Naive B cell (primary cell): Measurements from ENCODE around the gene NAA25. TPM values are rescaled to one million over a fixed set of nuclear protein-coding genes. Genes with fewer than 3 reads are reported as not detected.
"Not testable (repeated sequence)": the region's sequence is repeated elsewhere in the genome, so short reads cannot be mapped to it uniquely, and the experiment has no call there.

ENCODE experiments used
- ATAC-seq, 2 donors: fragments of 150-1000 bp; cut with Tn5 transposase; 2 replicates each; pipeline ENCODE4 v1.10.0; 2021; ENCODE audit warnings: low read depth in 2 of 2, mild to moderate bottlenecking in 2 of 2, moderate library complexity in 2 of 2
- DNase-seq: peaks from one replicate; pipeline ENCODE4 v3.0.0; 2022
- H3K27ac Mint-ChIP-seq, 6 donors: one replicate each; pipeline ENCODE4 v1.8.0; 2020 to 2022; ENCODE audit warnings: mild to moderate bottlenecking in 6 of 6, mixed read lengths in 6 of 6, moderate library complexity in 5 of 6, inconsistent platforms in 2 of 6
- H3K27me3 Mint-ChIP-seq, 3 donors: one replicate each; pipeline ENCODE4 v1.8.0; 2021 to 2022; ENCODE audit warnings: mixed read lengths in 3 of 3, mild to moderate bottlenecking in 1 of 3
- H3K36me3 Mint-ChIP-seq, 2 donors: one replicate each; pipeline ENCODE4 v1.8.0; 2020 to 2022; ENCODE audit warnings: mixed read lengths in 2 of 2, inconsistent platforms in 1 of 2, mild to moderate bottlenecking in 1 of 2
- H3K4me1 Mint-ChIP-seq, 3 donors: one replicate each; pipeline ENCODE4 v1.8.0; 2020 to 2022; ENCODE audit warnings: mixed read lengths in 3 of 3, inconsistent platforms in 1 of 3, mild to moderate bottlenecking in 1 of 3, moderate library complexity in 1 of 3
- H3K4me3 Mint-ChIP-seq, 8 donors: one replicate each; pipeline ENCODE4 v1.8.0; 2020 to 2022; ENCODE audit warnings: mild to moderate bottlenecking in 8 of 8, mixed read lengths in 8 of 8, moderate library complexity in 8 of 8, inconsistent platforms in 2 of 8
- H3K9me3 Mint-ChIP-seq, 7 donors: one replicate each; pipeline ENCODE4 v1.8.0; 2020 to 2022; ENCODE audit warnings: mixed read lengths in 7 of 7, mild to moderate bottlenecking in 5 of 7, inconsistent platforms in 2 of 7, moderate library complexity in 1 of 7
- polyA plus RNA-seq, 6 donors: library from polyadenylated mRNA; unstranded; fragments of 300-500 nt; fragmentation: Illumina TruSeq; gene quantifications; one replicate each; pipeline ENCODE4 v1.2.3, GENCODE V29; 2021; ENCODE audit warnings: low read depth in 6 of 6

Gene NAA25
- polyA plus RNA-seq, 6 donors from 2014 or later = 8.8 to 16.8 (median 10.2) TPM

DNA sequence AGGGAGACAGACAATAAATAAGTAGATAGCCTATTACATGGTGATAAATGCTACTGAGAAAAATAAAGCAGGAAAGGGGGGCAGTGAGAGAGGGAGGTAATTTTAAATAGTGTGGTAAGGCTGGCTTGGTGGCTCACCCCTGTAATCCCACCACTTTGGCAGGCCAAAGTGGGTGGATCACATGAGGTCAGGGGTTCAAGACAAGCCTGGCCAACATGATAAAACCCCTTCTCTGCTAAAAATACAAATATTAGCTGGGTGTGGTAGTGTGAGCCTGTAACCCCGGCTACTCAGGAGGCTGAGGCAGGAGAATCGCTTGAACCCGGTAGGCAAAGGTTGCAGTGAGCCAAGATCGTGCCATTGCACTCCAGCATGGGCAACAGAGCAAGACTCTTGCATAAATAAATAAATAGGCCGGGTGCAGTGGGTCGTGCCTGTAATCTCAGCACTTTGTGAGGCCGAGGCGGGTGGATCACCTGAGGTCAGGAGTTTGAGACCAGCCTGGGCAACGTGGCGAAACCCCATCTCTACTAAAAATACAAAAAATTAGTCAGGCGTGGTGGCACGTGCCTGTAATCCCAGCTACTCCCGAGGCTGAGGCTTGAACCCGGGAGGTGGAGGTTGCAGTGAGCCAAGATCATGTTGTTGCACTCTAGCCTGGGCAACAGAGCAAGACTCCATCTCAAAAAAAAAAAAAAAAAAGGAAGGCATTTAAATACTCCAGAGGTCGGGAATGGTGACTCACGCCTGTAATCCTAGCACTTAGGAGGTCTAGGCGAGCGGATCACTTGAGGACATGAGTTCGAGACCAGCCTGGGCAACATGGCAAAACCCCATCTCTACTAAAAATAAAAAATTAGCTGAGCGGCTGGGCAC is 2.4 kb upstream of the NAA25 start:
- H3K4me1 Mint-ChIP-seq = peaks cover 25 to 31% (median 27%) of the 10 kb centered on the region in 3 donors
- H3K4me3 Mint-ChIP-seq = peak overlapping the region in 2 of 8 donors; percentile 35 to 77
- not testable (repeated sequence) for ATAC-seq, DNase-seq, H3K27ac Mint-ChIP-seq, H3K27me3 Mint-ChIP-seq, H3K9me3 Mint-ChIP-seq, H3K36me3 Mint-ChIP-seq

DNA sequence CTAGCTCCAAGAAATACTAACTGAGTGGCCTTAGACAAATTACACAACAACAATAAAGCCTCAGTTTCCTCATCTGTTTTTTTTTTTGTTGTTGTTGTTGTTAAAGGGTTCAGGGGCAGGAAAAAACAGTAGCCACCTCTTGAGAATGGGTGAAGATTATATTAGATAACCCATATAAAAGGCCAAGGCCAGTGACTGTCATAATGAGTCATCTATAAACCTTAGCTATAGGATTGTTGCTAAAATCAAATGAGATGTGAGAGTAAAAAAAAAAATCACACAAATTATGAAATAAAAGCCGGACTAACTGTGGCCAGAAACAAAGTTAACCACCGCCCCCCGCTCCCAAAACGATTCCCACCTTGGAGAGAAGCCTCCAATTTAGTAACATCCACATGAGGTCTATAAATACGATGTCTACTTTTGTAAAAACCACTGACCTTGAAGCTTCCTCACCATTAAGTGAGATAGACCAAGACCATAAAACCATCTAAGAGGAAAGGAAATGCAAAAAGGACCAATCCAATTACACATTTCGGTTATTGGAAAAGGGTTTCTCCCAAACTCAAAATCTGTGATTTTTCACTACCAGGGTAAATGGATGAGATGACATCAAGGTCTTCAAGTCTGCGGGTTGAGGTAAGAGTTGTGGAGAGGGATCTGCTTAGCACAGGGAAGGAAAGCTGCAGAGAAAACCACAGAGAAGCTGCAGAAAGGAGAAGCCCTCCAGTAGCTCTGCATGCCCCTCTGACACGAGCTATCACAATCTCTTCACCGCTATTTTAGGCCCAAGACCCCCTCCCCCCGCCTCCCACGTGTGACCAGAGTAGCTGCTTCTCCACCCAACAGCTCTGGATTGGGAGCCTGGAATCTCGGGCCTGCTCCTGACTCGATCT is 1.0 kb downstream of the NAA25 start:
- H3K27me3 Mint-ChIP-seq = no peaks in the 10 kb centered on the region
- peaks cover 38 to 57% (median 47%) of the 10 kb centered on the region in 3 donors for H3K4me1 Mint-ChIP-seq

GRCh38 chr12:112105891-112106290 is 2.7 kb downstream of the NAA25 start:
- H3K4me3 Mint-ChIP-seq = peak overlapping the region in 3 of 8 donors; percentile 14 to 100 (median 45)
- DNase-seq = no peak
- H3K27ac Mint-ChIP-seq = no peak overlapping the region
- no peaks in the 10 kb centered on the region for H3K27me3 Mint-ChIP-seq
- peaks cover 45 to 61% (median 50%) of the 10 kb centered on the region in 3 donors for H3K4me1 Mint-ChIP-seq
- no peak for ATAC-seq
- peaks cover 5% of the 10 kb centered on the region in 2 donors for H3K36me3 Mint-ChIP-seq
- no peaks in the 10 kb centered on the region for H3K9me3 Mint-ChIP-seq

More for the DNA sequence above, 1.0 kb downstream of the NAA25 start:
- Mint-ChIP-seq H3K9me3 (no peaks in the 10 kb centered on the region), H3K4me3 (peak overlapping the region; percentile 91 to 100 (median 96)), H3K36me3 (no peaks in the 10 kb centered on the region), H3K27ac (peak overlapping the region; percentile 69 to 97 (median 90))
- ATAC-seq = no peak
- no peak for DNase-seq

DNA sequence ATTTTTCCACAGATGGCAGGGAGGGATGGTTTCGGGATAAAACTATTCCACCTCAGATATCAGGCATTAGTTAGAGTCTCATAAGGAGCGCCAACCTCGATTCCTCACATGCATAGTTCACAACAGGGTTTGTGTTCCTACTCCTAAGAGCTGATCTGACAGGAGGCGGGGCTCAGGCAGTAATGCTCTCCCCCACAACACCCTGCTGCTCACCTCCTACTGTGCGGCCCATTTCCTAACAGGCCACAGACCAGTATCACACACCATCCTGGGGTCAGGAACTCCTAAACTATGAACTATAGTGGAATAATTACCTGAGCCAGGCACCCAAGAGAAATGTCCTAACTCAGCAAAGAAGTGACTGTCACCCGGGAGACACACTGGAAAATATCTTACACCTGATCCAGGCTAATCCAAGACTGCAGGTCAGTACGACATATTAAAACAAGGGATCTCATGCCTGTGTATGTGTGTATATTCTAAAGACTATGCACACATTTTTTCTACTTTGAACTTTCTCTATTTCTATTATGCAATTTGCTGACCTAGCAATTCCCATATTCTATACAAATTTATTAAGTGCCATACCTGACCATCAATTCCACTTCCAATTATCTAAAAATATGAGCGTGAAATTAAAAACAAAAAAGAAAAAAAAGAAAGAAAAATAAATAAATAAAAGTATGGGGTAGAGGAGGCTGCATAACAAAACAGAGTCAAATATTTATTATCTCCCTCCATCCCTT is 4.7 kb downstream of the NAA25 start:
- DNase-seq = no peak
- H3K27me3 Mint-ChIP-seq = no peaks in the 10 kb centered on the region
- no peak for ATAC-seq
- peak overlapping the region in 1 of 6 donors; percentile 61 for H3K27ac Mint-ChIP-seq
- no peaks in the 10 kb centered on the region for H3K9me3 Mint-ChIP-seq
- peaks cover 7 to 9% of the 10 kb centered on the region in 2 donors for H3K36me3 Mint-ChIP-seq
- peak overlapping the region in 2 of 8 donors; percentile 47 to 66 for H3K4me3 Mint-ChIP-seq
- H3K4me1 Mint-ChIP-seq = peaks cover 44 to 58% (median 52%) of the 10 kb centered on the region in 3 donors

GRCh38 chr12:112102746-112103145 is 5.8 kb downstream of the NAA25 start:
- H3K36me3 Mint-ChIP-seq, H3K9me3 Mint-ChIP-seq, H3K4me3 Mint-ChIP-seq, DNase-seq, ATAC-seq, H3K27me3 Mint-ChIP-seq: not testable (repeated sequence)
- Mint-ChIP-seq H3K27ac (peak overlapping the region in 1 of 6 donors; percentile 57), H3K4me1 (peaks cover 39 to 51% (median 41%) of the 10 kb centered on the region in 3 donors)

GRCh38 chr12:112102127-112102526 is 6.5 kb downstream of the NAA25 start:
- Mint-ChIP-seq H3K4me3 (peak overlapping the region in 1 of 8 donors; percentile 29), H3K4me1 (peaks cover 33 to 47% (median 35%) of the 10 kb centered on the region in 3 donors), H3K36me3 (peaks cover 7 to 9% of the 10 kb centered on the region in 2 donors), H3K27ac (peak overlapping the region in 1 of 6 donors; percentile 38), H3K9me3 (no peaks in the 10 kb centered on the region), H3K27me3 (no peaks in the 10 kb centered on the region)
- ATAC-seq (no peak), DNase-seq (no peak)

DNA sequence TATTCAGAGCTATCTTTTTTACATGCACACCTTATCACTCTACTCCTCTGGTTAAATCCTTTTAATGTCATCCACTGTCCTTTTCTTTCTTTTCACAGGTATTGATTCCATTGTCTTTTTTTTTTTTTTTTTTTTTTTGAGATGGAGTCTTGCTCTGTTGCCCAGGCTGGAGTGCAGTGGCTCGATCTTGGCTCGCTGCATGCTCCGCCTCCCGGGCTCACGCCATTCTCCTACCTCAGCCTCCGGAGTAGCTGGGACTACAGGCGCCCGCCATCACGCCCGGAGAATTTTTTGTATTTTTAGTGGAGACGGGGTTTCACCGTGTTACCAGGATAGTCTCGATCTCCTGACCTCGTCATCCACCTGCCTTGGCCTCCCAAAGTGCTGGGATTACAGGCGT is 8.1 kb downstream of the NAA25 start:
- H3K36me3 Mint-ChIP-seq, H3K9me3 Mint-ChIP-seq, ATAC-seq, H3K27me3 Mint-ChIP-seq, DNase-seq: not testable (repeated sequence)
- H3K27ac Mint-ChIP-seq = peak overlapping the region in 2 of 6 donors; percentile 20 to 75
- H3K4me1 Mint-ChIP-seq = peaks cover 35 to 50% (median 37%) of the 10 kb centered on the region in 3 donors
- H3K4me3 Mint-ChIP-seq = peak overlapping the region in 1 of 8 donors; percentile 16

DNA sequence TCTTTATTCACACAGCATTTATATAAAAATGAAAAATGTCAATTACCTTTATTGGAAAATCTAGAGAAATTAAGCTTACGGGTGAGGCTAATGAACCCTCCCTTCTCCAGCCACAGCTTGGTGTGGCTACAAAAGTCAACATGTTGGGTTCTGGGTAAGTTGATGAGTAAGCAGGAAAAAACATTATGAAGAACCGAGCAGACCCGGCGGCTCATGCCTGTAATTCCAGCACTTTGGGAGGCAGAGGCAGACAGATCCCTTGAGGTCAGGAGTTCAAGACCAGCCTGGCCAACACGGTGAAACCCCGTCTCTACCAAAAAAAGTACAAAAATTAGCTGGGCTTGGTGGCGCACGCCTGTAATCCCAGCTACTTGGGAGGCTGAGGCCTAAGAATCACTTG is 10.9 kb downstream of the NAA25 start:
- Mint-ChIP-seq H3K4me3 (no peak overlapping the region), H3K27ac (no peak overlapping the region), H3K4me1 (peaks cover 23 to 35% (median 26%) of the 10 kb centered on the region in 3 donors), H3K9me3 (no peaks in the 10 kb centered on the region), H3K36me3 (peaks cover 7 to 9% of the 10 kb centered on the region in 2 donors), H3K27me3 (no peaks in the 10 kb centered on the region)
- ATAC-seq (no peak), DNase-seq (no peak)

GRCh38 chr12:112096667-112097066 is 11.9 kb downstream of the NAA25 start:
- Mint-ChIP-seq H3K4me1 (peaks cover 20 to 31% (median 26%) of the 10 kb centered on the region in 3 donors), H3K27me3 (no peaks in the 10 kb centered on the region), H3K36me3 (peaks cover 7 to 9% of the 10 kb centered on the region in 2 donors), H3K9me3 (no peaks in the 10 kb centered on the region), H3K4me3 (no peak overlapping the region), H3K27ac (peak overlapping the region in 4 of 6 donors; percentile 11 to 60 (median 36))
- DNase-seq (no peak), ATAC-seq (no peak)

DNA sequence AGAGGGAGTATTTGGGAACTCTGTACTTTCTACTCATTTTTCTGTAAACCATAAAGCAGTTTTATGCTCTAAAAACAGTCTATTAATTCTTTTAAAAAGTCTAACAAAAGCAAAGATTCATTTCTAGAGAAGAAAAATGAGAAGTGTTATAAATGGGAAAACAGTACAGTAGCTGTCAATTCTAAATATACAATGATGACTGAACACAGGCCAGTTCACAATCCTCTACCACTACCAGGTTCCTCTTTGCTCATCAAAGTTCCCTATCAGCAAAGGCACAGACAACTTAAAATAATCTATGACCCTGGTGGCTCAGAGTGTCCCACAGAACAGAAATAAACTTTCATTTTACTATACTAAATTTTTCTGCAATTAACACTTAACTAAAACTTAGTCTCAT is 12.5 kb downstream of the NAA25 start:
- peak; percentile 71 to 73 for ATAC-seq
- no peaks in the 10 kb centered on the region for H3K27me3 Mint-ChIP-seq
- peak overlapping the region in 4 of 6 donors; percentile 33 to 83 (median 50) for H3K27ac Mint-ChIP-seq

GRCh38 chr12:112091563-112091962 is 17.0 kb downstream of the NAA25 start:
- peaks cover 0 to 12% of the 10 kb centered on the region in 2 donors for H3K36me3 Mint-ChIP-seq
- no peaks in the 10 kb centered on the region for H3K27me3 Mint-ChIP-seq
- DNase-seq (no peak), ATAC-seq (no peak)
- H3K9me3 Mint-ChIP-seq = no peaks in the 10 kb centered on the region
- no peak overlapping the region for H3K27ac Mint-ChIP-seq
- peaks cover 14 to 16% (median 15%) of the 10 kb centered on the region in 3 donors for H3K4me1 Mint-ChIP-seq
- no peak overlapping the region for H3K4me3 Mint-ChIP-seq

More for the DNA sequence above, 12.5 kb downstream of the NAA25 start:
- Mint-ChIP-seq H3K4me1 (peaks cover 18 to 31% (median 24%) of the 10 kb centered on the region in 3 donors), H3K9me3 (no peaks in the 10 kb centered on the region), H3K4me3 (no peak overlapping the region), H3K36me3 (peaks cover 4 to 6% of the 10 kb centered on the region in 2 donors)
- no peak for DNase-seq

DNA sequence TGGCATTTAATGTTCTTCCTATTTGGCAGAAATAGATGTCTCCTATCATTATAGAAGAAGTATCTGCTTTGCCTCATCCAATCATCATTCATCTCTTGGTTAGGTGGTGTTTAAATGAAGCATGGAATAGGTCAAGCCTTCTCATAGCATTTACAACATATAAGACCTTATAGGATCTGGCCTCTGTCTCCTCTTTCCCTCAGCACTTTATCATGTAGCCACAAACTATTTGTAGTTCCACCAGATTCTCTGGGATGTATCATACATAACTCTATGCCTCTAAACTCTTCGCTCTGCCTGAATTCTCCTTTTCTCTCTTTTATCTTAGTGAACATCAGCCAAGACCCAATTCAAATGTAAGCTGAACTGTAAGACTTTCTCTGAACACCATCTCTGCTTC is 20.7 kb downstream of the NAA25 start:
- H3K4me3 Mint-ChIP-seq = no peak overlapping the region
- H3K36me3 Mint-ChIP-seq = peaks cover 5 to 24% of the 10 kb centered on the region in 2 donors
- peaks cover 0 to 4% (median 0%) of the 10 kb centered on the region in 3 donors for H3K4me1 Mint-ChIP-seq
- H3K9me3 Mint-ChIP-seq = no peaks in the 10 kb centered on the region
- DNase-seq (no peak), ATAC-seq (no peak)
- no peaks in the 10 kb centered on the region for H3K27me3 Mint-ChIP-seq
- no peak overlapping the region for H3K27ac Mint-ChIP-seq
